GM23338 (cell line): ENCODE results near the gene ADAMTS4. TPM values are rescaled to one million over a fixed set of nuclear protein-coding genes. Genes with fewer than 3 reads are reported as not detected.

Experiments
- ATAC-seq: fragments of 200-7000 bp; cut with Tn5 transposase; 3 replicates; pipeline ENCODE4 v1.9.1; 2020
- DNase-seq: peaks from one replicate; pipeline ENCODE4 v3.0.0-alpha.2; 2015; ENCODE audit warnings: low spot score
- H2AFZ ChIP-seq: fragments of 200-600 bp; sonication (generic); 2 replicates; pipeline ENCODE4 v1.8.0; 2016; ENCODE audit warnings: antibody characterized with exemption, mild to moderate bottlenecking, moderate library complexity
- H3F3A ChIP-seq: fragments of 200-600 bp; sonication (generic); replicated peaks from 2 replicates; pipeline ENCODE4 v1.8.0; 2017; ENCODE audit warnings: antibody characterized with exemption, mixed run types, low read depth
- H3K27ac ChIP-seq: fragments of 200-600 bp; sonication (generic); 2 replicates; pipeline ENCODE4 v1.6.1; 2016; ENCODE audit warnings: low read depth
- H3K27me3 ChIP-seq: fragments of 200-600 bp; sonication (generic); 2 replicates; pipeline ENCODE4 v1.8.0; 2016; ENCODE audit warnings: mild to moderate bottlenecking, mixed run types, moderate library complexity; ENCODE audit not compliant: insufficient read depth
- H3K36me3 ChIP-seq: fragments of 200-600 bp; sonication (generic); 2 replicates; pipeline ENCODE4 v1.8.0; 2016; ENCODE audit warnings: mild to moderate bottlenecking; ENCODE audit not compliant: insufficient read depth
- H3K4me1 ChIP-seq: fragments of 200-600 bp; sonication (generic); 2 replicates; pipeline ENCODE4 v1.8.0; 2016; ENCODE audit warnings: mild to moderate bottlenecking, moderate library complexity; ENCODE audit not compliant: insufficient read depth
- H3K4me2 ChIP-seq: fragments of 200-600 bp; sonication (generic); 2 replicates; pipeline ENCODE4 v1.7.1; 2017; ENCODE audit warnings: mixed run types
- H3K4me3 ChIP-seq: fragments of 200-600 bp; sonication (generic); 2 replicates; pipeline ENCODE4 v1.6.1; 2016; ENCODE audit warnings: mixed run types
- H3K79me2 ChIP-seq: fragments of 200-600 bp; sonication (generic); replicated peaks from 2 replicates; pipeline ENCODE4 v1.8.0; 2017; ENCODE audit warnings: mild to moderate bottlenecking; ENCODE audit not compliant: insufficient read depth
- H3K9me2 ChIP-seq: fragments of 200-600 bp; sonication (generic); 2 replicates; pipeline ENCODE4 v1.8.0; 2017; ENCODE audit not compliant: insufficient read depth
- H4K20me1 ChIP-seq: fragments of 200-600 bp; sonication (generic); replicated peaks from 2 replicates; pipeline ENCODE4 v1.8.0; 2017; ENCODE audit warnings: mild to moderate bottlenecking; ENCODE audit not compliant: insufficient read depth
- H3K27ac Mint-ChIP-seq: 2 replicates; pipeline ENCODE4 v1.8.0; 2020; ENCODE audit warnings: inconsistent platforms, mild to moderate bottlenecking, moderate library complexity, mixed read lengths
- H3K27me3 Mint-ChIP-seq: 3 replicates; pipeline ENCODE4 v1.8.0; 2022; ENCODE audit warnings: low read depth, mild to moderate bottlenecking, moderate library complexity, mixed read lengths, inconsistent platforms; ENCODE audit not compliant: insufficient read depth, poor library complexity
- H3K36me3 Mint-ChIP-seq: 3 replicates; pipeline ENCODE4 v1.8.0; 2021; ENCODE audit warnings: low read depth, mild to moderate bottlenecking, inconsistent platforms, moderate library complexity, mixed read lengths
- H3K4me1 Mint-ChIP-seq: 3 replicates; pipeline ENCODE4 v1.8.0; 2020; ENCODE audit warnings: mild to moderate bottlenecking, inconsistent platforms, mixed read lengths
- H3K4me3 Mint-ChIP-seq: 3 replicates; pipeline ENCODE4 v1.8.0; 2021; ENCODE audit warnings: moderate library complexity, mild to moderate bottlenecking, inconsistent platforms, mixed read lengths
- H3K9me3 Mint-ChIP-seq: 3 replicates; pipeline ENCODE4 v1.8.0; 2020; ENCODE audit warnings: moderate library complexity, mild to moderate bottlenecking, inconsistent platforms, mixed read lengths
- CREB1 ChIP-seq: fragments of 250-450 bp; sonication (Bioruptor Pico); IDR thresholded peaks from 2 replicates; pipeline ENCODE4 v1.5.0; 2020; ENCODE audit warnings: low read depth, mild to moderate bottlenecking, moderate library complexity
- CTCF ChIP-seq, 2 experiments: fragments of 200-600 bp in 1 of 2; sonication (generic) in 1 of 2; conservative IDR thresholded peaks; 2 replicates each; pipeline versions ENCODE4 v1.5.1 to v1.6.1; 2016 to 2017; ENCODE audit warnings: antibody characterized with exemption in 2 of 2, low read depth in 2 of 2, mild to moderate bottlenecking in 2 of 2, moderate library complexity in 1 of 2
- ETS1 ChIP-seq: IDR thresholded peaks from 2 replicates; pipeline ENCODE4 v1.6.1; 2016; ENCODE audit warnings: antibody characterized with exemption
- EZH2 ChIP-seq: fragments of 200-600 bp; sonication (generic); IDR thresholded peaks from one replicate; pipeline ENCODE4 v1.8.0; 2017; ENCODE audit warnings: antibody characterized with exemption, mild to moderate bottlenecking, low read depth; ENCODE audit not compliant: unreplicated experiment
- EZH2phosphoT487 ChIP-seq: fragments of 200-600 bp; sonication (generic); IDR thresholded peaks from one replicate; pipeline ENCODE4 v1.8.1; 2018; ENCODE audit warnings: antibody characterized with exemption; ENCODE audit not compliant: unreplicated experiment
- JUNB ChIP-seq: IDR thresholded peaks from one replicate; pipeline ENCODE4 v1.6.1; 2016; ENCODE audit warnings: antibody characterized with exemption; ENCODE audit not compliant: unreplicated experiment
- NANOG ChIP-seq: IDR thresholded peaks from 2 replicates; pipeline ENCODE4 v1.6.1; 2016; ENCODE audit warnings: antibody characterized with exemption, borderline replicate concordance
- POLR2AphosphoS5 ChIP-seq: IDR thresholded peaks from 2 replicates; pipeline ENCODE4 v1.6.1; 2016; ENCODE audit warnings: antibody characterized with exemption, low read depth
- REST ChIP-seq: IDR thresholded peaks from one replicate; pipeline ENCODE4 v1.6.1; 2018; ENCODE audit warnings: antibody characterized with exemption; ENCODE audit not compliant: unreplicated experiment
- STAT1 ChIP-seq: IDR thresholded peaks from one replicate; pipeline ENCODE4 v1.6.1; 2016; ENCODE audit warnings: antibody characterized with exemption; ENCODE audit not compliant: unreplicated experiment
- ZNF114 ChIP-seq: fragments of 250-450 bp; sonication (Bioruptor Pico); IDR thresholded peaks from 2 replicates; pipeline ENCODE4 v1.5.0; 2020; ENCODE audit warnings: mild to moderate bottlenecking, moderate library complexity
- ZNF331 ChIP-seq: fragments of 250-450 bp; sonication (Bioruptor Pico); IDR thresholded peaks from 2 replicates; pipeline ENCODE4 v1.5.0; 2020; ENCODE audit warnings: low read depth, mild to moderate bottlenecking, moderate library complexity
- ZNF462 ChIP-seq: fragments of 250-450 bp; sonication (Bioruptor Pico); IDR thresholded peaks from 2 replicates; pipeline ENCODE4 v1.5.0; 2020; ENCODE audit warnings: mild to moderate bottlenecking, moderate library complexity
- polyA plus RNA-seq: library from polyadenylated mRNA; unstranded; fragments of >200 nt; fragmentation: Nextera tagmentation; extraction: Ambion mirVana; gene quantifications from 2 replicates; pipeline ENCODE4 v1.2.1, GENCODE V29; 2016
- total RNA-seq: library from RNA; depleted of rRNA; stranded (reverse); fragments of >200 nt; shearing (Covaris generic); gene quantifications from 2 replicates; pipeline ENCODE4 v1.2.3, GENCODE V29; 2014

Gene ADAMTS4
- total and polyA plus RNA-seq, 2 experiments from 2014 or later, result 1.3 to 5.2 TPM

- no peak overlapping the region for H2AFZ ChIP-seq
- ATAC-seq, result no peak
- Mint-ChIP-seq H3K36me3 (peaks cover 49% of the 10 kb centered on the region), H3K4me1 (peaks cover 15% of the 10 kb centered on the region), H3K4me3 (no peak overlapping the region), H3K9me3 (no peaks in the 10 kb centered on the region), H3K27ac (no peak overlapping the region), H3K27me3 (peaks cover 4% of the 10 kb centered on the region)
- H3K36me3 ChIP-seq, result peaks cover 17% of the 10 kb centered on the region
- no peaks in the 10 kb centered on the region for H3K9me2 ChIP-seq
- TF ChIP-seq ZNF331 (CRISPR knock-in tag), result no peak
- TF ChIP-seq CTCF (conservative IDR thresholded peaks at IDR 0.05; ENCODE audit: low read depth in 2 of 2), result no peak
- no peak for TF ChIP-seq ZNF462 (CRISPR knock-in tag)
- TF ChIP-seq ETS1, result no peak
- no peak for TF ChIP-seq EZH2phosphoT487
- no peak for TF ChIP-seq CREB1 (CRISPR knock-in tag)
- no peak for TF ChIP-seq ZNF114 (CRISPR knock-in tag)
- no peak for TF ChIP-seq POLR2AphosphoS5
- TF ChIP-seq REST, result no peak
- no peak for TF ChIP-seq NANOG
- TF ChIP-seq STAT1, result no peak
- no peak for TF ChIP-seq EZH2
- no peak for TF ChIP-seq JUNB
- peaks cover 15% of the 10 kb centered on the region; the same call in 1 of the 2 replicates for H3K4me1 ChIP-seq
- peaks cover 8% of the 10 kb centered on the region for H3K79me2 ChIP-seq
- H3K4me3 ChIP-seq, result no peak overlapping the region
- H3F3A ChIP-seq, result 0 out of 2 replicates have a peak, but pooled peaks cover 3% of the 10 kb centered on the region
- no peak overlapping the region for H3K4me2 ChIP-seq
- no peak for DNase-seq
- no peak overlapping the region for H3K27ac ChIP-seq
- peaks cover 6% of the 10 kb centered on the region; the same call in 1 of the 2 replicates for H4K20me1 ChIP-seq
- H3K27me3 ChIP-seq, result no peaks in the 10 kb centered on the region
Observed at GRCh38 chr1:161174911-161175310, 23.9 kb downstream of the ADAMTS4 start.
